Stimulated activated naive CD4-positive, alpha-beta T cell treated with Interleukin-2 at 50 U/mL for 16 hours (primary cell): ENCODE data around the gene C18orf32.
"Not testable (repeated sequence)": the region's sequence is repeated elsewhere in the genome, so short reads cannot be mapped to it uniquely, and the experiment has no call there.

Experiments used
- DNase-seq: peaks from one replicate; lab custom pipeline; 2025; lab: John Stamatoyannopoulos, UW

C18orf32 gene

GRCh38 chr18:49467599-49467998 lies 19.4 kb downstream of the C18orf32 start:
- no peak for DNase-seq

DNA sequence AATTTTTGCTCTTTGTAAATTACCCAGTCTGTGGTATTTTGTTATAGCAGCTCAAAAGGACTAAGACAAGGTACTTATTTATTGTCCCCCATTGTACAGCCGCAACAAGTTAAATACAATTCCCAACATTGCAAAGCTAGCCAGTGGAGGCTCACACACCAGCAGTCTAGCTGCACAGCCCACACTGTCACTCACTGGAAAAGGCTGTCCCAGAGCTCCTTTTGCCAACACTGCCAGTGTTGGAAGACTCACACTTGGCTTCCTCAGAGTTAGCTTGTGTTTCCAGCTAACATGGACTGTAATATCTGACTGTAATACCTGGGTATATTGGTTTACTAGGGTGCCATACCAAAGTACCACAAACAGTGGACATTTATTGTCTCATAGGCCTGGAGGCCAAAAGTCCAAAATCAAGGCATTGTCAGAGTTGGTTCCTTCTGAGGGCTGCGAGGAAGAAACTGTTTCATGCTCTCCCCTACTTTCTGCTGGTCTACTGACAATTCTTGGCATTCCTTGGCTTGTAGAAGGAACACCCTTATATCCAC lies 19.9 kb downstream of the C18orf32 start:
- DNase-seq = no peak

DNA sequence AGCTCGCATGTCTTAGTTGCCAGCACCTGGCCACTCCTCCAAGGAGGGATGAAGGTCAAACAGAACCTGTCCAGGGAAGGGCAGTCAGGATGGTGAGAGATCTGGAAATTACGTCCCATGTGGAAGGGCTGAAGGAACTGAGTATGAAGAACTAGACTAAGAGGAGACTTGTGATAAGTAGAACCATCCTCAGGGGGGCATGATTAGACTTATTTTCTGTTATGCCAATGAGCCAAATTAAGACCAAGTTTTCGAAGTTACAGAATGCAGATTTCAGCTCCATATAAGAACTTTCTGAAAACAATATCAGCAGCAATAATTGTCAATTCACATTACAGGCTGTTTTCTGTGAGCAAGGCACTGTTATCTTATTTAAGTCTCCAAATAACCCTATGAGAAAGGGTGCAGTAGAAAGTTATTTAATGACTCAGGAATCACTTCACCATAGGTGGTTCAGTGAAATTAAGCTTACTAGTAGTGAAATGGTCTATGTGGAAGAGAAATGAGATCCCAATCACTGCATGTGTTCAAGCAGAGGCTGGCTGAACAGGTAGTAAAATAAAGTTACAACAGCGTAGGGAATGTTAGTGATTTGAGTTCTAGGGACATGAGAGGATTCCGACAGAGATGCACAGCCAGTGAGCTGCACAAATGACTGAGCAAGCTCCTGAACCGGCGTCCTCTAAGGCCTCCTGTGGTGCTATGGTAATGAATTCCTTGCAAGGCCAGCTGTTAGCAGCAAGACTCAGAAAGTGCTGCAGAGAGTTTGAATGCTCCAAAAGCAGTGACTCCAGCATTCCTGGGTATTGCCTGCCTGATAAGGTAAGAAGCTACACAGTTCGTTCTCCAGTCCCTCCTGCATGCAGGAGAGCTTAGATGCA lies 22.1 kb downstream of the C18orf32 start:
- DNase-seq = no peak

DNA sequence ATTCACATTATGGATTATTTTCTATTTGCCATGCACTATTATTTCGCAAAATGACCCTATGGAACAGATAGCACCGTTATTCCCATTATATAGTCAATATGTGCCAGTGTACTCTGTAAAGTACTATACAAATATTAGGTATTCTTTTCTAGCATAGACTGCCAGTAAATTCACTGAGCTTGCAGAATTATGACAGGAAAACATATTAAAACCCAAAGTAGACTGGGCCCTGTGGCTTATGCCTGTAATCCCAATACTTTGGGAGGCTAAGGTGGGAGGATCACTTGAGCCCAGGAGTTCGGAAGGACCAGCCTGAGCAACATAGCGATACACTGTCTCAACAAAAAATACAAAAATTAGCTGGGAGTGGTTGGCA lies 25.4 kb downstream of the C18orf32 start:
- DNase-seq = no peak

GRCh38 chr18:49460976-49461601 lies 25.9 kb downstream of the C18orf32 start:
- DNase-seq = no peak

DNA sequence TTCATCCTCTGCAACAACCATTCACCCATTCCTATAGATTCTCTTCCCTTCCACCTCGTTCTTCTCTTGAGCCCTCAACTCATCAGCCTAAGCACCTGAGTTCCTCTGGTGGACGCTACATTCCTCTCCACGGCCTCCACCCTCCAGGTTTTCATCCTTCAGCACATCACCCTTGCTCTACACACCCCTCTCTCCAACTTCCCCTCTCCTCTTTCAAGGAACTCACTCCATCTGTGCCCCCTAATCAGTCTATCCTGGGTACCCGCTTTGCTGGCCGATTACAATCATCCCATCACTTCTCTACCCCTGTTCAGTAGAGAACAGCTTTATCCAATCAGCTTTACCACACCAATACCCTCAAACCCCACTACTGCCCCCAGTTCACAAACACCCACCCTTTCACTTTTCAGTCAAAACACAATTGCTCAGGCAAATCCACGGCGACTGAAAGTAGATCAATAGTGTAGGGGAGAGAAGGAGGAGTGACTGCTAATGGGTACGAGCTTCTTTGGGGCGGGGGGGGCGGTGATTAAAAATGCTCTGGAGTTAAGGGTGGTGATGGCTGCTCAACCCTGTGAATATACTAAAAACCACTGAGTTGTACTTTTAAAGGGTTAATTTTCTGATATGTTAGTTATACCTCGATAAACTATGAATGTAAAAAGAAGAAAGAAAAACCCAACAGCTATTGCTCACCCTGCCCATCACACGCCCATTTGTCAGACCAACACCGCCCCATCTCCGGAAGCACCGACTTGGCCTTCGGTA lies 27.4 kb downstream of the C18orf32 start:
- DNase-seq = peak; percentile 52

DNA sequence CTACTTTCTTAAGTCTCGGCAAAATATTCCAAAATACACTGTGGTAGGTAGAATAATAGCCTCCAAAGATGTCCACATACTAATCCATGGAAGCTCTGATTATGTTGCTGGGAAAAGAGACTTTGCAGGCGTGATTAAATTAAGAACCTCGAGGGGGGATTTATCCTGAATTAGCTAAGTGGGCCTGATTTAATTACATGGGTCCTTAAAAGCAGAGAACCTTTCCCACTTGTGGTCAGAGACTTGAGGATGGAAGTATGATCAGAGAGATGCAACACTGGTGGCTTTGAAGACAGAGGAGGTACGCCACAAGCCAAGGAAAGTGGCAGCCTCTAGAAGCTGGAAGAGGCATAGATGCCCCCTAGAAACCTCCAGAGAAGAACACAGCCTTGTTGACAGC lies 29.4 kb downstream of the C18orf32 start:
- no peak for DNase-seq

DNA sequence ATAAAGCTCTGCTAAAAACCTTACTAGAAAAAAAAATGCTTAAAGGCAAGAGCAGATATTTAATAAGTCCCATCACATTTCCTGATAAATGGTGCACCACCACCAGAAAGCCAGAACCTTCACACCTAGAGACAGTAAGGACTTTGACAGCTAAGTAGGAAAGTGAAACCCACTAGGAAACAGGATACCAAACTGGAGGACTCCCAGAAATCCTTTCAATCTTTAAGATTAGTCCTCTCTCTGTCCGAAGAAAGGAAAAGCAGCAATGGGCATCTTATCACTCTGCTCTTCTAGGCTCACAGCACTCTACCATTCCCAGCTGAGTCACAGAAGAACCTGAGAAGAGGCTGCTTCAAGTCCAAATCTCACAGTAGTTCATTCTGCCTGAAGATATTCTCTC lies 30.2 kb downstream of the C18orf32 start:
- DNase-seq = no peak

GRCh38 chr18:49452534-49452933 lies 34.5 kb downstream of the C18orf32 start:
- not testable (repeated sequence) for DNase-seq

DNA sequence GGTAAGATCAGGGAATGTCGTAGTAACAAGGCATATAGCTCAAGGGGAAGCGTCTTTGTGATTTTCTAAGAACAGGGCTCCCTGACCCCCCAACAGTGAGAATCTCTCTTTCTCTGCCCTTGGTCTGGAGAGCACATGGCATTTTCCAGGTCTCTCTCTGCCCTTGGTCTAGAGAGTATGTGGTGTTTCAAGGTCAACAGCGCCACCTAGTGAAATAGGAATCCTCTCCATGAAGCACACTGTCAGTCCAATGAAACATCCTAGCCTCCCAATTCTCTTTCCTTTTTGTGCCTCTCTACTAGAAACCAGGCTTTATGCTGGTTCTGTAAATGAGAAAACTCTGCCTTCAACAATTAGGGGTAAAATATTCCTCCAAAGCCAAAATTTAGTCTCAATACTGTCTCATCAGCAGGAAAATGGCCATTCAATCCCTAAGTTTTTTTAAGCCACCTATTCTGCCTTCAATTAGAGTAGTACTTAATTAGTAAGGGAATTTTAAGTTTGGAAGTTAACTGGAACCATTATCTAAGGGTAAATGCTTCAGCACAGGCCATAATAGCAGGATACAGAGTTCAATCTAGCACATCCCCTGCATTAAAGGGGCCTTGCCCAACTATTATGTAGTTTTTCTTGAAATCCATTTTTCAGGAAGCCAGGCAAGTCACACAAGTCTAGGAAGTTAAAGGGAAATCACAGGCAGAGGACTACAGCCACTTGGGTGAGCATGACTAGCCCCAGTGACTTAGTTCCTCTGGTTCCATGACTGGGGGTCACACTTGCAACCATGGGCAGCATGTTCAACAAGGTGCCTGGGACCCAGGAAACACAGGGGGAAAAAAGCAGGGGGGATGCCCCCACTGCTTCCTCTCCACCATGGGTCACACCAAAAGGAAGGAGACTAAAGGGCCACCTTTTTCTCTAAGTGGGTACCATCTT lies 39.0 kb downstream of the C18orf32 start:
- DNase-seq = peak; percentile 27

DNA sequence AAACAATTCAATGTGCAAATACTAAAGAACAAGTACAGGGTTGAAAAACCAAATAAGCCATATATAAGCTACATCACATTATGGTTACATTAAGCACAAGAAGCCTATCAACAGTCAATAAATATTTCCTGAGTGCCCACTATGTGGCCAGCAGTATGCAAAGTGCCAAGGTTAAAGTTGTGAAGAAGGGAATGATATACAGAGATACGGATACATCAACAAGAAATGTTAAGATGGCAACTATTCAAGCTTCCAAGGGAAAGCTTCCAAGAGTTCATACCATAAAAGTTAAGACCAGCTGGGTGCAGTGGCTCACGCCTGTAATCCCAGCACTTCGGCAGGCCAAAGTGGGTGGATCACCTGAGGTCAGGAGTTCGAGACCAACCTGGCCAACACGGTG lies 40.6 kb downstream of the C18orf32 start:
- DNase-seq = no peak

GRCh38 chr18:49444581-49444980 lies 42.5 kb downstream of the C18orf32 start:
- no peak for DNase-seq

GRCh38 chr18:49443837-49444236 lies 43.2 kb downstream of the C18orf32 start:
- DNase-seq = no peak

GRCh38 chr18:49441338-49441938 lies 45.6 kb downstream of the C18orf32 start:
- DNase-seq = no peak

- DNase-seq = no peak
These were observed 51.9 kb downstream of the C18orf32 start for GRCh38 chr18:49435170-49435569.

- DNase-seq = no peak
These were observed 54.4 kb downstream of the C18orf32 start for GRCh38 chr18:49432602-49433001.

DNA sequence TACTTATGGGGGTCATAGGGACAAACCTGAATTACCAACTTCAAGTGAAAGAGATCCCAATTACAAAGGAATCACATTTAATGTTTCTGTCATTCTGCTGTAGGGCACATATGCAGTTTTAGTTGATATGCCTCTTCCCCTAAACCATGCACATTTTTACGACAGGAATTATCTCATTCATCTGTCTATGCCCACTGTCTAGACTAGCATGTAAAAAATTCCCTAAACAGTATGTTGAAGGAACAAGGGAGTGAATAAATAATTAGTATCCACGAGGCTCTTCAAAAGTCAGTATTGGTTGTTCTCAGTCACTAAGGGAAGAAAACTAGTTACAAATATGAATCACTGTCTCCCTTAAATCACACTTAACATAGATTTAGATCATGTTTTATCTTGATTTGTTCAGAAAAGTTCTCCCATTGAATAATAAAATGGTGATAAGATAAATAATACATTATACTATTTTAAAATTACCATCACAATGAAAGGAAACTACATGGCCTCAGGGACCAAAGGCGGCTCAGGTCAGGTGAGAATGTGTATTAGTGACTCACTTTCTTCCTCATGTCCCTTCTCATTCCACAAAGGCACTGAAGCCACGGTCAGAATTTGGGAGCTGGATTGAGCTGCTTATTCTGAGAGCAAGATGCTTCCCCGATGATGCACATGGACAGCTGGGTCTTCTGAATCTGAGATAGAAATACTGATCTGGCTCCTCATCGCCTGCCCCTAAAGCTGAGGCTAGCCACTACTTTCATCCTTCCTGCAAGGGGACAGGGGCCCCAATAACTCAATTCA lies 55.7 kb downstream of the C18orf32 start:
- no peak for DNase-seq
